ENCODE data around the gene DNAH2.

- TF ChIP-seq POLR2A (IDR thresholded peaks at IDR 0.05) (no peak), EP300 (IDR thresholded peaks at IDR 0.05) (no peak), CTCF (IDR thresholded peaks at IDR 0.05) (no peak)
These were observed 22.0 kb upstream of the DNAH2 start for GRCh38 chr17:7695586-7695985.
